Prostate gland (tissue), 2 donors: Measurements from ENCODE around the gene GNAI2.

ENCODE experiments used
- POLR2AphosphoS5 ChIP-seq: sonication (generic); formaldehyde crosslinking; IDR thresholded peaks from one replicate; pipeline ENCODE4 v1.6.1; 2017; ENCODE audit warnings: antibody characterized with exemption
- TF ChIP-seq, protein P1 (sequence below), 4 experiments: fragments of 200-600 bp in 2 of 4; fragments of 450-650 bp in 2 of 4; sonication (generic) in 2 of 4; IDR thresholded peaks; 1 replicate in 3 of 4; 2 replicates in 1 of 4; pipeline ENCODE4 v1.5.1; 2016 to 2019; ENCODE audit warnings: antibody characterized with exemption in 4 of 4, mild to moderate bottlenecking in 2 of 4, moderate library complexity in 2 of 4

DNA sequence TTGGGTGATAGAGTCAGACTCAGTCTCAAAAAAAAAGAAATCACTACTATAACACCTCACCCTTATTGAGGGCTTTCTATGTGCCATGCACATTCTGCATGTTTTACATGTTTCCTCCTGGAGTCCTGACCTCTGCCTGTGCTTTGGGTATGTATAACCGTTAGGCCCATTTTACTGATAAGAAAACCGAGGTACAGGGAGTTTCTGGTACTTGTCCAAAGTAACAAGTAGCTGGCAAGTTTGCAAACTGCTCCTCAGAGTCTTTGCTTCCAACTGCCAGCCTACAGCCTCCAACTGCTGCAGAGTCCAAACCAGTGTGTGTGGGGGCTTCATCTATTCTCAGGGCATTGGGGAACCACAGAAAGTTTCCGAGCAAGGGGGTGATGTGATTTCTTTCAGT lies 3.7 kb upstream of the GNAI2 start:
- TF ChIP-seq, protein P1, sequence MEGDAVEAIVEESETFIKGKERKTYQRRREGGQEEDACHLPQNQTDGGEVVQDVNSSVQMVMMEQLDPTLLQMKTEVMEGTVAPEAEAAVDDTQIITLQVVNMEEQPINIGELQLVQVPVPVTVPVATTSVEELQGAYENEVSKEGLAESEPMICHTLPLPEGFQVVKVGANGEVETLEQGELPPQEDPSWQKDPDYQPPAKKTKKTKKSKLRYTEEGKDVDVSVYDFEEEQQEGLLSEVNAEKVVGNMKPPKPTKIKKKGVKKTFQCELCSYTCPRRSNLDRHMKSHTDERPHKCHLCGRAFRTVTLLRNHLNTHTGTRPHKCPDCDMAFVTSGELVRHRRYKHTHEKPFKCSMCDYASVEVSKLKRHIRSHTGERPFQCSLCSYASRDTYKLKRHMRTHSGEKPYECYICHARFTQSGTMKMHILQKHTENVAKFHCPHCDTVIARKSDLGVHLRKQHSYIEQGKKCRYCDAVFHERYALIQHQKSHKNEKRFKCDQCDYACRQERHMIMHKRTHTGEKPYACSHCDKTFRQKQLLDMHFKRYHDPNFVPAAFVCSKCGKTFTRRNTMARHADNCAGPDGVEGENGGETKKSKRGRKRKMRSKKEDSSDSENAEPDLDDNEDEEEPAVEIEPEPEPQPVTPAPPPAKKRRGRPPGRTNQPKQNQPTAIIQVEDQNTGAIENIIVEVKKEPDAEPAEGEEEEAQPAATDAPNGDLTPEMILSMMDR (IDR thresholded peaks at IDR 0.05): no peak
- no peak for TF ChIP-seq POLR2AphosphoS5
